Liver (tissue), 9 donors: ENCODE results near the gene HOXD11. TPM values are rescaled to one million over a fixed set of nuclear protein-coding genes. Genes with fewer than 3 reads are reported as not detected.

Experiments
- DNase-seq: peaks from one replicate; pipeline ENCODE4 v3.0.0-alpha.2; 2017; ENCODE audit warnings: low spot score
- H3K27ac ChIP-seq, 2 donors: one replicate each; pipeline ENCODE4 v1.7.0; 2013; ENCODE audit warnings: inconsistent platforms in 2 of 2, low read length in 2 of 2, control low read depth in 1 of 2, low read depth in 1 of 2, mild to moderate bottlenecking in 1 of 2
- H3K27me3 ChIP-seq, 4 donors: one replicate each; pipeline versions ENCODE4 v1.6.1 to v1.7.0; 2013; ENCODE audit warnings: low read length in 3 of 4, inconsistent platforms in 1 of 4, mild to moderate bottlenecking in 1 of 4, moderate library complexity in 1 of 4; ENCODE audit not compliant: control insufficient read depth in 4 of 4, insufficient read depth in 4 of 4
- H3K36me3 ChIP-seq, 4 donors: one replicate each; pipeline versions ENCODE4 v1.6.1 to v1.7.0; 2013; ENCODE audit warnings: low read length in 3 of 4, mild to moderate bottlenecking in 3 of 4, low read depth in 1 of 4, moderate library complexity in 1 of 4; ENCODE audit not compliant: control insufficient read depth in 4 of 4, insufficient read depth in 3 of 4
- H3K4me1 ChIP-seq, 4 donors: one replicate each; pipeline versions ENCODE4 v1.6.1 to v1.7.0; 2013; ENCODE audit warnings: low read length in 3 of 4, mild to moderate bottlenecking in 3 of 4, moderate library complexity in 1 of 4; ENCODE audit not compliant: control insufficient read depth in 4 of 4, insufficient read depth in 4 of 4
- H3K4me3 ChIP-seq, 3 donors: one replicate each; pipeline versions ENCODE4 v1.6.1 to v1.7.0; 2013; ENCODE audit warnings: low read length in 3 of 3, control low read depth in 1 of 3, low read depth in 1 of 3, mild to moderate bottlenecking in 1 of 3
- H3K9ac ChIP-seq, 2 donors: one replicate each; pipeline ENCODE4 v1.7.0; 2013; ENCODE audit warnings: low read length in 2 of 2, mild to moderate bottlenecking in 2 of 2, moderate library complexity in 2 of 2, control low read depth in 1 of 2, low read depth in 1 of 2
- H3K9me3 ChIP-seq, 4 donors: one replicate each; pipeline versions ENCODE4 v1.6.1 to v1.7.0; 2013; ENCODE audit warnings: low read length in 3 of 4; ENCODE audit not compliant: control insufficient read depth in 4 of 4
- CTCF ChIP-seq: fragments of 150-350 bp; IDR thresholded peaks from 2 replicates; pipeline ENCODE4 v1.5.1; 2017; ENCODE audit warnings: improper control_type of control experiment, low read depth, low read length; ENCODE audit not compliant: missing input control
- FOXA2 ChIP-seq: IDR thresholded peaks from 2 replicates; pipeline ENCODE4 v1.6.1; 2016; ENCODE audit warnings: antibody characterized with exemption
- HNF4A ChIP-seq, 2 donors: conservative IDR thresholded peaks; 2 replicates each; pipeline ENCODE4 v1.6.1; 2016; ENCODE audit warnings: antibody characterized with exemption in 2 of 2, mild to moderate bottlenecking in 2 of 2
- HNF4G ChIP-seq: IDR thresholded peaks from 2 replicates; pipeline ENCODE4 v1.6.1; 2016; ENCODE audit warnings: antibody characterized with exemption
- RAD21 ChIP-seq, 2 donors: IDR thresholded peaks; 2 replicates each; pipeline ENCODE4 v1.6.1; 2016; ENCODE audit warnings: antibody characterized with exemption in 2 of 2, mild to moderate bottlenecking in 2 of 2
- SP1 ChIP-seq: IDR thresholded peaks from 2 replicates; pipeline ENCODE4 v1.6.1; 2018; ENCODE audit warnings: antibody characterized with exemption, mild to moderate bottlenecking
- YY1 ChIP-seq: IDR thresholded peaks from 2 replicates; pipeline ENCODE4 v1.6.1; 2016; ENCODE audit warnings: antibody characterized with exemption, mild to moderate bottlenecking
- WGBS: extraction: QIAGEN DNeasy Blood & Tissue Kit; methylation state at CpG from one replicate; pipeline ENCODE4 v1.1.7; 2013; 5-methylcytosine and 5-hydroxymethylcytosine counted together
- polyA plus RNA-seq, 2 donors: library from polyadenylated mRNA; stranded (reverse) in 1 of 2; unstranded in 1 of 2; fragments of 200-250 nt in 1 of 2; fragments of >200 nt in 1 of 2; fragmentation: Nextera tagmentation in 1 of 2; extraction: Ambion mirVana in 1 of 2; gene quantifications; one replicate each; pipeline versions ENCODE4 v1.2.1 to v1.2.3, GENCODE V29; 2013 to 2015
- total RNA-seq, 2 donors: library from RNA; depleted of rRNA; stranded (reverse); fragments of >200 nt; gene quantifications; one replicate each; pipeline ENCODE4 v1.2.3, GENCODE V29; 2014
- TF ChIP-seq, protein P1 (sequence below): IDR thresholded peaks from 2 replicates; pipeline ENCODE4 v1.6.1; 2016; ENCODE audit warnings: antibody characterized with exemption
- donor health status: healthy.
- donor health status: healthy.
- donor health status: healthy.
- donor health status: healthy.
- donor health status: healthy.

The HOXD11 gene
- total and polyA plus RNA-seq, 4 donors = not detected

DNA sequence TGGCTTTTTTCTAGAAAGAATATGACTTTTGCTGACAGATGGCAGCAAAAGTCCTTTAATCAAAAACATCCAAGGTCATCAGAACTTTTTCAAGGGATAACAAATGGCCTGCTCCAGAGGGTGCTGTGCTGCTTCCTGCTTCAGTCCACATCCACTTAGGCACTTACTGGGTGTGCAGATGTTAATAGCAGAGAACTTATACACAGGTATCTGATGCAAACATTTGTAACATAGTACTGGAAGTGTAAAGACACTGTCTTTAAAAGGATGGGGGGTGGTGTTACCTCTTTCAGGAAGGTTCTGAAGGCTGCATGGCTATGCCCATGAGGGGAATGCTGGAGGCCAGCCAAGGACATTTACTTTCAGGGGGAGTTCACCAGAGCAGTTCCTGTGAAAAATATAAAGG lies 28.0 kb downstream of the HOXD11 start:
- H3K36me3 ChIP-seq = no peaks in the 10 kb centered on the region
- DNase-seq = no peak
- peaks cover 12 to 64% (median 27%) of the 10 kb centered on the region in 4 donors for H3K27me3 ChIP-seq
- H3K9me3 ChIP-seq = peaks cover 0 to 11% (median 0%) of the 10 kb centered on the region in 4 donors
- H3K4me1 ChIP-seq = peaks cover 5 to 19% (median 10%) of the 10 kb centered on the region in 4 donors
- no peak overlapping the region for H3K4me3 ChIP-seq
- no peak overlapping the region for H3K27ac ChIP-seq
- no peak overlapping the region for H3K9ac ChIP-seq
- TF ChIP-seq RAD21 (IDR thresholded peaks at IDR 0.05) = peak in 1 of 2 donors; percentile 9
- TF ChIP-seq CTCF = no peak

DNA sequence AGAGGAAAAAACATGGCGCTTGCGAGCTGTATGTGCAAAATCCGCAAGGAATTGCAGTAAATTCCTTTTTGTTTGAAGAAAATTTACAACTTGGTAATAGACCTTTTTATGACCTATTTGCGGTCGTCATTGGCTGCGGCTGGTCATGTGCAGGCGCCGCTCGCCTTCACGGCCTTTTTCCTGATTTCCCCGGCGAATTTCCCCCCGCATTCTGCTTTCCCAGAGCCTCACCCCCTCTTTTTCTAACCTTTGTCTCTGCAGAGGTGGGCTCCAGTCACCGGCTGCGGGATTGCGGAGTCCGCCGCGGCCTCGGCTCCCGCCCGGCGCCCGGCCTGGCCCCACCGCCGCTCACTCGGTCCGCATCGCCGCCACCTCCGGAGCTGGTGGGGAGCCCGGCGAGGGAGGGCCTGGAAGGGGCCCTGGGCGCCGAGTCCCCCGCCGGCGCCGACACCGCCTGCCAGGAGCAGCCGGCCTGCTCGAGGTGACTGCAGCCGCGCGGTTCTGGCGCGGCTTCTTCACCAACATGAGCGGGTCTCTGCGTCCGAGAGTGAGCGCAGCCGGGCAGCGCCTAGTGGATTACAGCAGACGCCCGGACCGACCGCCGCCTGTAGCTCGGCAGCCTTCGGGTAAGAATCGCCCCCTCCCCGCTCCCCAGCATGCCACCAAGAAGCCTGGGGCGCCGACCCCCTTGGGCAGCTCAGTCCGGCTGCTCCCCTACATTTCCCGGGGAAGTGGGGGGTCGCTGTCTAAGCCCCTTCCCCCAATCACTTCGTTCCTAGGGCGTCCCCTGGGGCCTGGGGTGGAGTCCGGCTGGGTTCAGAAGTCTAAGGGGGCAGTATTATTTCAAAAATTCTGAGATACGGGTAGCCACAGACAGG lies 29.5 kb downstream of the HOXD11 start:
- Histone ChIP-seq H3K9me3 (peaks cover 0 to 4% (median 0%) of the 10 kb centered on the region in 4 donors), H3K27ac (no peak overlapping the region), H3K4me3 (peak overlapping the region in 1 of 3 donors; percentile 23), H3K36me3 (no peaks in the 10 kb centered on the region), H3K27me3 (peaks cover 11 to 55% (median 24%) of the 10 kb centered on the region in 4 donors), H3K9ac (no peak overlapping the region), H3K4me1 (peaks cover 9 to 24% (median 15%) of the 10 kb centered on the region in 4 donors)
- no peak for TF ChIP-seq YY1
- no peak for TF ChIP-seq FOXA2
- no peak for DNase-seq
- 6% methylated on average over 71 of the region's 71 CpGs for WGBS

GRCh38 chr2:176137252-176137580 lies 30.1 kb downstream of the HOXD11 start:
- no peak overlapping the region for H3K9ac ChIP-seq
- peaks cover 9 to 22% (median 14%) of the 10 kb centered on the region in 4 donors for H3K4me1 ChIP-seq
- H3K9me3 ChIP-seq = peaks cover 0 to 3% (median 0%) of the 10 kb centered on the region in 4 donors
- H3K27ac ChIP-seq = no peak overlapping the region
- WGBS = 16% methylated on average over 2 of the region's 2 CpGs
- peaks cover 11 to 51% (median 23%) of the 10 kb centered on the region in 4 donors for H3K27me3 ChIP-seq
- no peak overlapping the region for H3K4me3 ChIP-seq
- DNase-seq = no peak
- TF ChIP-seq YY1 = no peak
- no peak for TF ChIP-seq HNF4A (conservative IDR thresholded peaks at IDR 0.05)
- TF ChIP-seq CTCF = no peak
- TF ChIP-seq RAD21 (IDR thresholded peaks at IDR 0.05) = no peak
- H3K36me3 ChIP-seq = no peaks in the 10 kb centered on the region

GRCh38 chr2:176137906-176138305 lies 30.8 kb downstream of the HOXD11 start:
- DNase-seq = no peak
- Histone ChIP-seq H3K27ac (no peak overlapping the region), H3K36me3 (no peaks in the 10 kb centered on the region), H3K9me3 (no peaks in the 10 kb centered on the region), H3K4me3 (no peak overlapping the region), H3K9ac (no peak overlapping the region), H3K27me3 (peaks cover 11 to 46% (median 22%) of the 10 kb centered on the region in 4 donors), H3K4me1 (peaks cover 7 to 18% (median 13%) of the 10 kb centered on the region in 4 donors)
- 28% methylated on average over 8 of the region's 8 CpGs for WGBS
- TF ChIP-seq HNF4G = peak; percentile 45
- TF ChIP-seq HNF4A (conservative IDR thresholded peaks at IDR 0.05) = peak; percentile 74 to 83
- TF ChIP-seq, protein P1, sequence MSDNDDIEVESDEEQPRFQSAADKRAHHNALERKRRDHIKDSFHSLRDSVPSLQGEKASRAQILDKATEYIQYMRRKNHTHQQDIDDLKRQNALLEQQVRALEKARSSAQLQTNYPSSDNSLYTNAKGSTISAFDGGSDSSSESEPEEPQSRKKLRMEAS = no peak
- TF ChIP-seq SP1 = no peak
- no peak for TF ChIP-seq CTCF
